ENCODE measurements around the gene CHRNB1. TPM values are rescaled to one million over a fixed set of nuclear protein-coding genes. Genes with fewer than 3 reads are reported as not detected.

The CHRNB1 gene
- total RNA-seq, 1 donor from 2014 or later = 11.8 TPM

DNA sequence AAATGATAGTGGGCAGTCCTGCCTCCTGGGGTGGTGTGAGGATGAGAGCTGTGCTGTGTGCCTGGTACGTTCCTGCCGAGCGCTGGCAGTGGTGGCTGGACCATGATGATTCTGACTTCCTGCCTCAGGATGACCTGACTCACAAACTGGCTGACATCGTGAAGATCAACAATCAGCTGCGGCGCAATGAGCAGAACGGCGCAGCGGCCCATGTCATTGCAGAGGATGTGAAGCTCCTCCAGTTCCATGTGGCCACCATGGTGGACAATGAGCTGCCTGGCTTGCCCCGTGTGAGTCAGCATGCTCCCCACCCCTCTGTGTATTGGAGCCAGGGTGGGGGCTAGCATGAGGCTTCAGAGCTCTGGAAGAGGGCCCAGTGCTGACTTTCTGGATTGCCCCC is 52.4 kb downstream of the CHRNB1 start:
- Mint-ChIP-seq H3K4me3 (ENCODE audit: unreplicated experiment) (peak overlapping the region; percentile 67), H3K27me3 (ENCODE audit: unreplicated experiment) (peaks cover 7% of the 10 kb centered on the region), H3K36me3 (ENCODE audit: low read depth, unreplicated experiment) (peaks cover 65% of the 10 kb centered on the region), H3K9me3 (ENCODE audit: unreplicated experiment) (no peaks in the 10 kb centered on the region), H3K4me1 (ENCODE audit: unreplicated experiment) (peaks cover 35% of the 10 kb centered on the region), H3K27ac (ENCODE audit: unreplicated experiment) (no peak overlapping the region)
- TF ChIP-seq, protein P1, sequence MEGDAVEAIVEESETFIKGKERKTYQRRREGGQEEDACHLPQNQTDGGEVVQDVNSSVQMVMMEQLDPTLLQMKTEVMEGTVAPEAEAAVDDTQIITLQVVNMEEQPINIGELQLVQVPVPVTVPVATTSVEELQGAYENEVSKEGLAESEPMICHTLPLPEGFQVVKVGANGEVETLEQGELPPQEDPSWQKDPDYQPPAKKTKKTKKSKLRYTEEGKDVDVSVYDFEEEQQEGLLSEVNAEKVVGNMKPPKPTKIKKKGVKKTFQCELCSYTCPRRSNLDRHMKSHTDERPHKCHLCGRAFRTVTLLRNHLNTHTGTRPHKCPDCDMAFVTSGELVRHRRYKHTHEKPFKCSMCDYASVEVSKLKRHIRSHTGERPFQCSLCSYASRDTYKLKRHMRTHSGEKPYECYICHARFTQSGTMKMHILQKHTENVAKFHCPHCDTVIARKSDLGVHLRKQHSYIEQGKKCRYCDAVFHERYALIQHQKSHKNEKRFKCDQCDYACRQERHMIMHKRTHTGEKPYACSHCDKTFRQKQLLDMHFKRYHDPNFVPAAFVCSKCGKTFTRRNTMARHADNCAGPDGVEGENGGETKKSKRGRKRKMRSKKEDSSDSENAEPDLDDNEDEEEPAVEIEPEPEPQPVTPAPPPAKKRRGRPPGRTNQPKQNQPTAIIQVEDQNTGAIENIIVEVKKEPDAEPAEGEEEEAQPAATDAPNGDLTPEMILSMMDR (IDR thresholded peaks at IDR 0.05; ENCODE audit: unreplicated experiment) = no peak
- DNase-seq (ENCODE audit: low spot score) = no peak

- Mint-ChIP-seq H3K27me3 (ENCODE audit: unreplicated experiment) (peaks cover 7% of the 10 kb centered on the region), H3K4me1 (ENCODE audit: unreplicated experiment) (peaks cover 35% of the 10 kb centered on the region), H3K9me3 (ENCODE audit: unreplicated experiment) (no peaks in the 10 kb centered on the region), H3K36me3 (ENCODE audit: low read depth, unreplicated experiment) (peaks cover 69% of the 10 kb centered on the region), H3K27ac (ENCODE audit: unreplicated experiment) (no peak overlapping the region), H3K4me3 (ENCODE audit: unreplicated experiment) (no peak overlapping the region)
- no peak for DNase-seq (ENCODE audit: low spot score)
- TF ChIP-seq, protein P1 (IDR thresholded peaks at IDR 0.05; ENCODE audit: unreplicated experiment) = no peak
These were observed 52.8 kb downstream of the CHRNB1 start for GRCh38 chr17:7497636-7498035.

- Mint-ChIP-seq H3K4me1 (ENCODE audit: unreplicated experiment) (peaks cover 21% of the 10 kb centered on the region), H3K27ac (ENCODE audit: unreplicated experiment) (peak overlapping the region; percentile 82), H3K9me3 (ENCODE audit: unreplicated experiment) (no peaks in the 10 kb centered on the region), H3K36me3 (ENCODE audit: low read depth, unreplicated experiment) (peaks cover 67% of the 10 kb centered on the region), H3K4me3 (ENCODE audit: unreplicated experiment) (peak overlapping the region; percentile 81), H3K27me3 (ENCODE audit: unreplicated experiment) (peaks cover 8% of the 10 kb centered on the region)
- no peak for DNase-seq (ENCODE audit: low spot score)
- TF ChIP-seq, protein P1 (IDR thresholded peaks at IDR 0.05; ENCODE audit: unreplicated experiment) = no peak
These were observed 54.3 kb downstream of the CHRNB1 start for GRCh38 chr17:7499161-7499560.

DNA sequence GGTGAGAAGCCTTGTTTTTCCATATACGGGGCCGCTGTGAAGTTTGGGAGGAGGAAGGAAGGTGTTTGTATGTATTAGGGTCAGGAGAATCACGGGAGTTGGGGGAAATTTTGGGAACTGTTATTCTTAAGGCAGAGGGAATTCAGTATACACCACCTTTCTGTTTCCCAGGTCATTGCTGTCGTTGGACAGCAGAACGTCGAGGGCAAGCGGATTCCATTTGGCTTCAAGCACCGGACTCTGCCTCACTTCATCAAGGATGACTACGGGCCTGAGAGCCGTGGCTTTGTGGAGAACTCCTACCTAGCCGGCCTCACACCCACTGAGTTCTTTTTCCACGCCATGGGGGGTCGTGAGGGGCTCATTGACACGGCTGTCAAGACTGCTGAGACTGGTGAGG is 56.9 kb downstream of the CHRNB1 start:
- Mint-ChIP-seq H3K4me1 (ENCODE audit: unreplicated experiment) (peaks cover 5% of the 10 kb centered on the region), H3K36me3 (ENCODE audit: low read depth, unreplicated experiment) (peaks cover 57% of the 10 kb centered on the region), H3K9me3 (ENCODE audit: unreplicated experiment) (no peaks in the 10 kb centered on the region), H3K27me3 (ENCODE audit: unreplicated experiment) (peaks cover 4% of the 10 kb centered on the region), H3K27ac (ENCODE audit: unreplicated experiment) (no peak overlapping the region), H3K4me3 (ENCODE audit: unreplicated experiment) (peak overlapping the region; percentile 56)
- no peak for DNase-seq (ENCODE audit: low spot score)
- TF ChIP-seq, protein P1 (IDR thresholded peaks at IDR 0.05; ENCODE audit: unreplicated experiment) = no peak

- Mint-ChIP-seq H3K4me3 (ENCODE audit: unreplicated experiment) (no peak overlapping the region), H3K27ac (ENCODE audit: unreplicated experiment) (no peak overlapping the region), H3K4me1 (ENCODE audit: unreplicated experiment) (no peaks in the 10 kb centered on the region), H3K9me3 (ENCODE audit: unreplicated experiment) (no peaks in the 10 kb centered on the region), H3K27me3 (ENCODE audit: unreplicated experiment) (peaks cover 4% of the 10 kb centered on the region), H3K36me3 (ENCODE audit: low read depth, unreplicated experiment) (peaks cover 51% of the 10 kb centered on the region)
- no peak for DNase-seq (ENCODE audit: low spot score)
- TF ChIP-seq, protein P1 (IDR thresholded peaks at IDR 0.05; ENCODE audit: unreplicated experiment) = no peak
These were observed 57.4 kb downstream of the CHRNB1 start for GRCh38 chr17:7502171-7502847.

Measured in endothelial cell (in vitro differentiated cells).